Activated T-helper 9 cell treated with anti-CD3 and anti-CD28 coated beads, Interleukin-2, amount 50 U/mL, for 16 hours (primary cell): ENCODE measurements around the gene MAD1L1.

Source experiments
- DNase-seq: peaks from one replicate; pipeline ENCODE4 v3.0.0-alpha.2; 2020; ENCODE audit warnings: low read depth

Gene MAD1L1

GRCh38 chr7:2200584-2200980 is 32.2 kb downstream of the MAD1L1 start:
- DNase-seq = no peak

DNA sequence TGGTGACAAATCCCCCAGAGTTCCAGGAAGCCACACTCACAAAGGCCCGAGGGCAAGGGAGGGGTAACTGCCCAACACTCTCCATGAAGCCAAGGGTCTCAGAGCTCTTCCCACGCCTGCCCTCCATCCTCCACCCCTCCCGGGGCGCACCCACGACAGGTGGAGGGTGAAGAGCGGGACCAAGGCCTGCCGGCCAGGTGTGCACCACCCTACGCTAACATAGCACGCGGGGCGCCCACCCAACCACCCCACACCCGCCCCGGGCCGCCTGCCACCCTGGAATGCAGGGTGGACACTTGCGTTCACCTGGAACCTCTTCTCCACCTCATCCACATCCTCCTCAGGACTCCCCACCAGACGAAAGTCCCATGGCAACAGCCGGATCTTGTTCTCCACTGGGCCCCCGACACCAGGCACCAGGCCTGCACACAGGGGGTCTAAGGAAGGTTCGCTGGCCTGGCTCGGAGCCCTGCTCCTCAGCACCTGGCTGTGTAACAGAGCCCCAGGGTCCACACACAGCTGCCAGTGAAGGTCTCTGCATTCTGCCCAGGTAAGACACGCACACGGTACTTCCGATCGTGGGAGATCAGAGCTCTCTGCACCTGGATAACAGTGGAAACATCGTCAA is 32.7 kb downstream of the MAD1L1 start:
- no peak for DNase-seq

GRCh38 chr7:2199528-2199927 is 33.2 kb downstream of the MAD1L1 start:
- DNase-seq = no peak

DNA sequence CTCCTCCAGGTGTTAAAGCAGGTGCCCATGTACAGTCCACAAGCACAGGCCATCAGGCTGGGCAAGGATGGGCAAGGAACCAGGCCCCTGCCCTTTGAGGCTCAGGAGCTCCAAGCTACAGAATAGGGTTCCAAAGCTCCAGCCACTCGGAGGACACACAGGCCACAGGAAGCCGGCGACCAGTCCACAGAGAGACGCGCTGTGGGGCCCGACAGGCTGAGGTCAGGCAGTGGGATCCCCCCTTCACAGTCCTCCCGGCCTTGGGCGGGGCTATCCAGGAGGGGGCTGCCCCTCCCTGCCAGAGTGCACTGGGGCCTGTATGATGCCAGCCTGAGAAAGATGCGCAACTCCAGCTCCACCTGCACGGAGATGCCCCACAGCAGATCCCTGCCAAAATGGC is 34.0 kb downstream of the MAD1L1 start:
- DNase-seq = no peak

DNA sequence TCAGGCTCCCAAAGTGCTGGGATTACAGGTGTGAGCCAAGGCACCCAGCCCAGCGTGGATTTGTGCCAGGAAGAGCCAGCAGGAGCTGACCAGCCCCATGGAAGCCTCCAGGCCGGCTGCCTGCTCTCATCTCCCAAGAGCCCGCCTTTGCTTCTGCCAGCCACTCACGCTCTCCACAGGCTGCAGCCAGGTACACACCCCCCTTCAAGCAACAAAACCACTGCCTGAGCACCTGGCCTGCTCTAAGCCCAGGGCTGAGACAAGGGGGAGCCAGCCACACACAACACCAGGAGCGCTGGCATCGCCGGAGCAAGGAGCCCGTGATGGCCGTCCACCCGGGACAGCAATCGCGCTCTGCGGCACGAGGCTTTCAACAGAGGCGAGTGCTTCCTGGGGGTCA is 34.5 kb downstream of the MAD1L1 start:
- no peak for DNase-seq

DNA sequence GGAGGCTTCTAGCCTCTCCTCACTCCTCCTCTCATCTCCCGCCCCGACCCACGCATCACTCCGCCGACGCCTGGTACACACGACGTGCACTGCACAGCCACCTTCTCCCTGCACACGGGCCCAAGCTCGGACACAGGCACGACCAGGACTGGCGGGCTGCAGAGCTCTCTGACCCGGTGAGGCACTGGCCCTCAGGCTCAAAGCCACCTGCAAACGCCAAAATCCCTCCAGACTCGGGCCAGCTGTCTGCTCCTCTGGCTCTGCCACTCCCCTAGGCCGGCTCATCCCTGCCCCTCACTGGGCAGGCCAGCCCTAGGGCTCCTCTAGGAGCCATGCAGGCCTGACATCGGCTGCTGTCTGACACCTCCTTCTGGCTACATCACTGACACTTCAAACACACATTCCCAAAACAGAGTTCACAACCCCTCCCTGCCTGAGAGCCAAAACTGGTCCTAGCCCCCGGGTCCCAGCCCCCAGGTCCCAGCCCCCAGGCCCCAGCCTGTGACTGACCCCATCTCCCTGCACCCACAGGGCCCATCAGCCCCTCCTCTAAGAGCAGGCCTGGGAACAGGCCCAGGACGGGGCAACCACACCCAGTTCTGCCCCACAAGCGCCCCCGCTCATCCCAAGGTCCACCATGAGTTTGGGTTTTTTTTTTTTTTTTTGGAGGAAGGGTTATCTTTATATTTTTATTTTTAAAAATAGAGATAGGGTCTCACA is 35.1 kb downstream of the MAD1L1 start:
- no peak for DNase-seq

GRCh38 chr7:2196381-2197378 is 36.1 kb downstream of the MAD1L1 start:
- no peak for DNase-seq

DNA sequence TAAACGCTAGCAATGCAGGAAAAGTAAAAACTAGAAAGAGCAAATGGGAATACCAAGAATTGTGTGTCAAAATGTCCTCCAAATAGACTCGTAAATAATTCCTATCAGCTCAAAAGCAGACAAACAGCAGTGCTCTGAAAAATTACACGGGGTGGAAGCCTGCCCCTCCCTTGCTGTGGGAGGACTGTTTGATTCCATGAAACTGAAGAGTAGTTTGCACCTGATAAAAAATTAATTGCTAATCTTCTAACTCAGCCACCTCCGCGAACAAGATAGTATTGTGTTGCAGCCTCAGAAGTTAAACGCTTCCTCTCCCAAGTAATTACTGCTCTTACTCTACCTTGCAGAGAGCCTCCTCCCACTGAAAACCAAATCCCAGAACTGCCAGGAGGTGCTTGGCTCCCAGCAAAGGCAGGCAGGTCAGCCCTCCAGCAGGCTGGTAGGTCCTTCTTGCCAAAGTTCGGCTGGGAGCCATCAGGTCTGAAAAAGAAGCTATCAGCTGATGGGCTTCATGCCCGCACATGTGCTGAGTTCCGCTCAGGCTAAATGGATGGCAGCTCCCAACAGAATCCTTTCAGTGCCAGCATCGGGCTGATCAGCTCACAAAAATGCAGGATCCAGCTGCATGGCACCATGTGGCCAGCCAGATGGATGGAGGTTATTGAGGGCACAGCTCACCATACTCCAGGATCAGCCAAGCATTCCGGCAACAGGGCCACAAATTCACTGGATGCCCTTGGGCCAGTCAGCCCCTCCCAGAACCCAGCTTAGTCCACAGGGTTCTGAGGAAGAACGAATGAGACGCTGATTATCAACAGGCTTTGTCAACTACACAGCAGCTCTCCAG is 37.1 kb downstream of the MAD1L1 start:
- DNase-seq = no peak

DNA sequence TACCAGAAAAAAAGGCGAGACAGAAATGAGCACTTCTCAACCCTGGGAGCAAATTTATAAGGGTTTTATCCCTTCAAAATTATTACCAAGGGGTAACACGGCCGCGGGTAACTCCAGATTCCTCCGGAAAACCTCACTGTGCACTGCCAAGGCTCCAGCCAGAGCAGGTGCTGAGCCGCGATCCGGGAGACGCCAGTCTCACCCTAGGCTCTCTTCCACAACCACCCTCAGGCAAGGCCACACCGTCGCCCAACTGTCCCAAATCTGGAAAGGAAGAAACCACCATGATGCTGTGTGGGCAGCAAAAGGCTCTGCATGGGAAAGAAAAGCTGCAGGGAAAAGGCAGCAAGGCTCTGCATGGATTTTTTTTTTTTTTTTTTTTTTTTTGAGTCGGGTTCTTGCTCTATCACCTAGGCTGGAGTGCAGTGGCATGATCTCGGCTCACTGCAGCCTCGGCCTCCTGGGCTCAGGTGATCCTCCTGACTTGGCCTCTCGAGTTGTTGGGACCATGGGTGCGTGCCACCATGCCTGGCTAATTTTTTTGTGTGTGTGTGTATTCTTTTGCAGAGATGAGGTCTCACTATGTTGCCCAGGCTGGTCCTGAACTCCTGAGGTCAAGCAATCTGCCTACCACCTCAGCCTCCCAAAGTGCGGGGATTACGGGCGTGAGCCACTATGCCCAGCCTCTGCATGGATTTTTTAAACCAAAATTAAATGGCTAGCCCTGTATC is 39.0 kb downstream of the MAD1L1 start:
- no peak for DNase-seq

DNA sequence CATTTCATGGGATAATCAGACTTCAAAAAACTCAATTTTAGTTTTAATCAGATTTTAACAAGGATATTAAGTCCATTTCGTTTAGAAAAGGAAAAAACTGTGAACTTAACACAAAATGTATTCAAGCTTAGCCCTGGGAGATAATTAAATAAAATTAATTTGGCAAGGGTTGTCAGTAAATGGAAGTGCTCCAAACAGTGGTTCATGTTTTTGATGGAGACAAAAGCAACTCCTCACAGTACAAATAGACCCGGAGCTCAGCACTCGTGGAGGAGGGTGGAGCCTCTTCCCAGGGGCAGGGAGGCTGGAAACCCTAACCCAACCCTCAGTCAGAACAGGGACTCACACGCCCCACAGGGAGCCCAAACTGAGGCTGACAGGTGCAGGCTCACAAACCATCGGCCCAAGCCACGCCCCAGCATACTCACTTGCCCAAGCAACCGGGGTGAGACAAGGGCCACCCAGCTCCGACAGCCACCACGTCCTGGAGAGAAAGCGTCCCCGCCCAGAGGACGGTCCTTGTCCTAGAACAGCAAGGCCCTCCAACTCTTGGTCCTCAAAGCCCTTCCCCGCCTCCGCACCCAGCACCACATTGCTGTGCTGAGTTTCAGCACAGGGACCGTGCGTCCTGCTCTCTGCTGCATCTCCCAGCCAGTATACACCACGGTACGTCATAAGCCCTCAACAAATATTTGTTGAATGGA is 39.8 kb downstream of the MAD1L1 start:
- DNase-seq = no peak

GRCh38 chr7:2191016-2191415 is 41.7 kb downstream of the MAD1L1 start:
- no peak for DNase-seq

- DNase-seq = no peak
Measured at GRCh38 chr7:2190531-2190930, 42.2 kb downstream of the MAD1L1 start.

- no peak for DNase-seq
Measured at GRCh38 chr7:2186166-2186565, 46.6 kb downstream of the MAD1L1 start.

- no peak for DNase-seq
Measured at GRCh38 chr7:2185715-2186114, 47.0 kb downstream of the MAD1L1 start.

DNA sequence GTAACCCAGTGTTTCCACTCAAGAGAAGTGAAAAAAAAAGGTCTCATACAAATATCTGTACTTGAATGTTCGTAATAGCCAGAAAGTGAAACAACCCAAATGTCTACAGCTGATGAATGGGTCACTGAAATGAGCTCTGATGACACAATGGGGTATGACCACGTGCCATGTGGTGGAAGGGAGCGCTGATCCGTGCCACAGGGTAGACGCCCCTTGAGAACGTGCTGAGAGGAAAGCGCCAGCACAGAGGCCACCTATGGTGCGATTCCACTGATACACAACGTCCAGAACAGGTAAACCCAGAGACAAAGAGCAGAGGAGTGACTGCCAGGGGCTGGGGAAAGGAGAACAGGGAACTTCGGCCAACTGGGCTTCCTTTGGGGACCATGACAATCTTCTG is 50.3 kb downstream of the MAD1L1 start:
- DNase-seq = no peak

DNA sequence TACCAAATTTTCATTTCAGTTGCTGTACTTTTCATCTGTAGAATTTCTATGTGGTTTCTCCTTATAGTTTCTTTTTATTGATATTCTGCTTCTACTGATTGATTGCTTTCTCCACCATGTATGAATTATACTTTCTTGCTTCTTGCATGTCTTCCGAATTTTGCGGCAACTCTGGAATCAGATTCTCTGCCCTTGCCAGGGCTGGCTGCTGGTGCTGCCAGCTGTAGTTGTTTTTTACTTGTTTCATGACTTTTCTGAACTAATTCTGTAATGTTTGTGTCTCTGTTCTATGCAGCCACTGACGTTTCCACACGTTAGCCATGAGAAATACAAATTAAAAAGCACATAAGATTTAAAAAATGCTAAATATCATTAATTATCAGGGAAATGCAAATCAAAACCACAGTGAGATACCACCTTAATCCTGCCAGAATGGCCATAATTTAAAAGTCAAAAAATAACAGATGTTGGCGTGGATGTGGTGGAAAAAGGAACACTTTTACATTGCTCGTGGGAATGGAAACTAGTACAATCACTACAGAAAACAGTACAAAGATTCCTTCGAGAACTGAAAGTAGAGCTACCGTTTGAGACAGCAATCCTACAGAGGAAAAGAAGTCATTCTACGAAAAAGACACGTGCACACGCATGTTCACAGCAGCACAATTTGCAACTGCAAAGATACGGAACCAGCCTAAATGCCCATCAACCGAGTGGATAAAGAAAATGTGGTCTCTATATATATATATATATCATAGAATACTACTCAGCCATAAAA is 51.5 kb downstream of the MAD1L1 start:
- no peak for DNase-seq

- DNase-seq = no peak
Measured at GRCh38 chr7:2180081-2180480, 52.7 kb downstream of the MAD1L1 start.

DNA sequence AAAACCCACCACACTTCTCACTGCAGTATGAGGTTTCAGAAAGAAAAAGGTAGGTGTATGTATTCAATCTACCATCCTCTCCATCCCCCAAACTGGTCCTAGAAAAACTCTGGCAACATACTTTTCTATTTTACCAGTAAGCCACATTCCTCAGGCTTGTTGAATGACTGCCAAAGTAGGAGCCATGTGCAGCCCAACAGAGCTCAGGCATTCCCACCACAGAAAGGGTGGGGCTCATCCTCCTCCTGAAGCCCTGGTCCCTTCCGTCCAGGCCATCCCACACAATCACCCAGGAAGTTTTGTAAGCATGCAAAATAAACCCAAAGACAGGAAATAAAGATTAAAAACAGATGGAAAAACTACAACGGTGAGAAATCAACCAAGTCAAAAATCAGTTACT is 57.2 kb downstream of the MAD1L1 start:
- DNase-seq = no peak

- DNase-seq = no peak
Measured at GRCh38 chr7:2175091-2175490, 57.7 kb downstream of the MAD1L1 start.
